AG09319 (cell line): ENCODE data around the gene ZFP92.
"Not testable (repeated sequence)": the region's sequence is repeated elsewhere in the genome, so short reads cannot be mapped to it uniquely, and the experiment has no call there.

Experiments used
- DNase-seq: peaks from one replicate; pipeline ENCODE4 v3.0.0-alpha.2; 2010; ENCODE audit warnings: low read depth; ENCODE audit errors: extremely low read depth
- CTCF ChIP-seq: IDR thresholded peaks from 2 replicates; pipeline ENCODE4 v1.5.1; 2011; ENCODE audit warnings: low read depth, mild to moderate bottlenecking, inconsistent platforms, low read length, moderate library complexity

The ZFP92 gene

GRCh38 chrX:153379971-153380581, 31.2 kb upstream of the ZFP92 start:
- no peak for TF ChIP-seq CTCF
- no peak for DNase-seq

- no peak for TF ChIP-seq CTCF
- no peak for DNase-seq
These were observed 30.6 kb upstream of the ZFP92 start for GRCh38 chrX:153380691-153381090.

GRCh38 chrX:153381684-153382532, 29.4 kb upstream of the ZFP92 start:
- DNase-seq = peak; percentile 91
- TF ChIP-seq CTCF = peak; percentile 36

DNA sequence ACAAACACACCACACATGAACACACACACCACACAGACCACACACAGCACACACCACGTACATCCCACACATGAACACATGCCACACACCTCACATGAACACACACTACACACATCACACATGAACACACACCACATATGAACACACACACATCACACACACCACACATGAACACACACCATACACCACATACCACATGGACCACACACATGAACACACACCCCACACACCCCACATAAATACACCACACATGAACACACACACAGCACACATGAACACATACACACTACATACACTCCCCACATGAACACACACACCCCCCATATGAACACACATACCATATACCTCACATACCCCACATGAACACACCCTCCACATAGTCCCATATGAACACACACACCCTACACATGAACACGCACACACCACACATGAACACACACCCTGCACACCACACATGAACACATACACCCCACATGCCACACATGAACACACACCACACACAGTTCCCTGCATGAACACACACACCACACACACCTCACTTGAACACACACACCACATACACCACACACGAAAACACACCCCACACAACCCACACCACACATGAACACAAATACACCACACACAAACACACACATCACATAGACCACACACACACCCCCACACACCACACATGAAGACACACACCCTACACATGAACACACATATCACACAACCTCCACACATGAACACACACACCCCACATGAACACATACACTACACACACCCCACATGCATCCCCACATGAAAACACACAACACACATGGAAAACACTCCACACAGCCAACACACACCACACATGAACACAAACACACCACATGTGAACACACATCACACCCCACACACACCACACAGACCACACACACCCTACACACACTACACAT, 28.4 kb upstream of the ZFP92 start:
- no peak for DNase-seq
- TF ChIP-seq CTCF = no peak

GRCh38 chrX:153384390-153384789, 26.9 kb upstream of the ZFP92 start:
- DNase-seq = no peak
- TF ChIP-seq CTCF = no peak

- not testable (repeated sequence) for DNase-seq
These were observed 26.3 kb upstream of the ZFP92 start for GRCh38 chrX:153384973-153385372.

DNA sequence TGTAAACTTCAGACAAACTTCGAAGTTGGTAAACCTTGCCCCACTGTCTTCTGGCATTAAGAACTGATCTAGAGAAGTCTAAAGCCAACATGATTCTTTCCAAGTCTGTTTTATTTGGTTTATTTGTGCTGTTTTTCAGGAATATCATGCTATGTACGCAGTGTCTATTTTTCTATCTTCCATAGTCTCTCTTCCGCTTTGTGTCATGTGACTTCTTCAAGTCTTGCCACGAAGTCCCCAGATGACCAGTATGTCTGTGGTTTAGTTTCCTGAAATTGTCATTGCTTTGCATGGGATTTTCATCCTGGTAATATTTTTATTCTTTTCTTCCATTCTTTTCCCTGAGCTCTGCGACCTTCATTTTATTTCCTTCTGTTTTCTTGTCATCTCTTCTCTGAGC, 25.2 kb upstream of the ZFP92 start:
- no peak for TF ChIP-seq CTCF
- DNase-seq = no peak
